Esophagus mucosa (tissue), 1 donor: ENCODE measurements around the gene ADAP1. TPM values are rescaled to one million over a fixed set of nuclear protein-coding genes. Genes with fewer than 3 reads are reported as not detected.

Experiments used
- ATAC-seq: fragments of 200-7000 bp; cut with Tn5 transposase; one replicate; pipeline ENCODE4 v1.9.1; 2020
- total RNA-seq: library from RNA; stranded (reverse); gene quantifications from one replicate; pipeline ENCODE4 v1.2.4, GENCODE V29; 2023
- donor health status: DM: yes; HTN: yes; CAD: no.

The ADAP1 gene
- total RNA-seq, 1 donor from 2014 or later, result 5.7 TPM

- ATAC-seq, result peak; percentile 7
Observed at GRCh38 chr7:908159-908581, 46.3 kb downstream of the ADAP1 start.

GRCh38 chr7:907158-907980 is 47.1 kb downstream of the ADAP1 start:
- ATAC-seq, result no peak

DNA sequence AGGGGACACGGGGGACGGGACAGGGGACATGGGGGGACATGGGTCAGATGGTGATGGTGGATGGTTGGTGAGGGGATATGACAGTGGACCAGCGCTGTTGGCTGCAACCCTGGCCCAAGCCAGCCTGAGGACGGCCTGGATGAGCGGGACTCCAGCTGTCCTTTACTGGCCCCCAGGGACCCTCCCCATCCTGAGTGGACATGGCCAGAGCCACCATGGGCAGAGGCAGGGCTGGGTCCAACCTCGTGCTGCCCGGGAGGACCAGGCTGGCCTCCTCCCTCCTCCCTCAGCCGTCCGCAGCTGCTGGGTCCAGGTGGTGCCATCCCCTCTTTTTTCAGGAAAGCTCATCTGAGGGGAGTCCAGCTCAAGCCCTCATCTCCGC is 47.7 kb downstream of the ADAP1 start:
- no peak for ATAC-seq

- ATAC-seq, result no peak
Observed at GRCh38 chr7:904847-905246, 49.6 kb downstream of the ADAP1 start.

GRCh38 chr7:903921-904755 is 50.3 kb downstream of the ADAP1 start:
- ATAC-seq, result no peak

- no peak for ATAC-seq
Observed at GRCh38 chr7:902996-903395, 51.5 kb downstream of the ADAP1 start.

GRCh38 chr7:901388-902154 is 52.9 kb downstream of the ADAP1 start:
- peak; percentile 53 for ATAC-seq

DNA sequence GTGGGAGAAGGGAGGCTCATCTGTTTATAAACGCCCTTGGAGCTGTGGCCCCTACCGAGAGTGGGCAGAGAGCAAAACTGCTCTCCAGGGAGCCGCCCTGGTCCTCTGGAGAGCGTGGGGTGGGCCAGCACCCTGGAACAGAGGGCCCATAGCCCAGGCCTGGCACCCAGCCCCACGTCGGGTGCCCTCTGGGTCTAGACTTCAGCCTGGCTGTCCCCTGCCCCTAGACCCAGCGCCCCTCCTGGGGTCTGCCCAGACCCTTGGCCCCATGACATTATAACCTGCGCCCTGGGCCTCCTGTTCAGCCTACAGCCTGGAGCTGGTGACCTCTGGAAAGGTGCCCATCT is 53.5 kb downstream of the ADAP1 start:
- ATAC-seq, result peak; percentile 10

DNA sequence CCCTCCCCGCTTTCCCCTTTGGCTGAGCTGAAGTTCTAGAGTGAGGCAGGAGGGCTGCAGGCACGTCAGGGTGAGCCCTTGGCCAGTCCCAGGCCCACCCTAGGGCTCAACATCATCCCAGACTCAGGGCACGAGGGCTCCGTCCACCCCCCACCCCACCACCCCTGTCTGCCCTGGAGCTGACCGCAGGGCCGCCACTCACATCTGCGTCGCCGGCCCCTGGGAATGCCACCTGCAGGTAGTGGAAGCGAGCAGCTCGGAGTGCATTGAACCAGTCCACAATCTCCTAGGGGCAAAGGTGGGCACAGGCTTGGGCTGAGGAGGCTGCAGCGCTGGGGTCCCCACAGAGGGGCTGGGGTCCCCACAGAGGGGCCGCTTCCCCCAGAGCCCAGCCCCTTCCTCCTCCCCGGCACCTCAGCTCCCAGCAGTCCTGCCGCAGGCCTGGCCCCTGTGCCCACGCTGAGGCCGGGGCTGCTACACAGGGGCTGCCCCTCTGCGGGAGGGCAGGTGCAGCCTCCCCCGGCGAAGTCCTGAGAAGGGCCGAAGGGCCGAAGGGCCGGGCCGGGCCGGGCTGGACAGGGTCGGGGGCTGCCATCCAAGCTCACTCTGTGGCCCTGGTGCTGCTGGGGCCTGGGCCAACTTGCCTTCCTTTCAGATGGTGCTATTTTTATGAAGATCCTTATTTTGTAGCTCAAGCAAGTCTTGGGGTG is 54.0 kb downstream of the ADAP1 start:
- ATAC-seq, result no peak

DNA sequence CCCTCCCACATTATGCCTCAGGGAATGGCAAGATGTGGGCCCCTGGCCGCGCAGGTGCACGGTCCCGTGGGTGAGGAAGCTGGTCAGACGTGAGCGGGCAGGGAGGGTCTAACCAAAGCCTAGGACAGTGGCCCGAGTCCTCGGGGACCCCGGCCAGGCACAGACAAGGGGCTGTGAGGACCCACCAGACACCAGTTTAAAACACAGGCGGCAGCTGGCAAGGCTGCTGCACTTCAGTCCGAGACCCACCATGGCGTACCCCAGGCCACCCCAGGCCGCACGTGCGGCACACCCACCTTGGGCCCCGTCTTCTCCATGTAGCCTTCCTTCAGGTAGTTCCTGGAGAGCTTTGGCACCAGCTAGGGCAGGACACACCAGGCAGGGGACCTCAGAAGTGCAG is 54.7 kb downstream of the ADAP1 start:
- ATAC-seq, result no peak

GRCh38 chr7:898855-899681 is 55.4 kb downstream of the ADAP1 start:
- ATAC-seq, result no peak

- ATAC-seq, result no peak
Observed at GRCh38 chr7:898460-898854, 56.0 kb downstream of the ADAP1 start.

DNA sequence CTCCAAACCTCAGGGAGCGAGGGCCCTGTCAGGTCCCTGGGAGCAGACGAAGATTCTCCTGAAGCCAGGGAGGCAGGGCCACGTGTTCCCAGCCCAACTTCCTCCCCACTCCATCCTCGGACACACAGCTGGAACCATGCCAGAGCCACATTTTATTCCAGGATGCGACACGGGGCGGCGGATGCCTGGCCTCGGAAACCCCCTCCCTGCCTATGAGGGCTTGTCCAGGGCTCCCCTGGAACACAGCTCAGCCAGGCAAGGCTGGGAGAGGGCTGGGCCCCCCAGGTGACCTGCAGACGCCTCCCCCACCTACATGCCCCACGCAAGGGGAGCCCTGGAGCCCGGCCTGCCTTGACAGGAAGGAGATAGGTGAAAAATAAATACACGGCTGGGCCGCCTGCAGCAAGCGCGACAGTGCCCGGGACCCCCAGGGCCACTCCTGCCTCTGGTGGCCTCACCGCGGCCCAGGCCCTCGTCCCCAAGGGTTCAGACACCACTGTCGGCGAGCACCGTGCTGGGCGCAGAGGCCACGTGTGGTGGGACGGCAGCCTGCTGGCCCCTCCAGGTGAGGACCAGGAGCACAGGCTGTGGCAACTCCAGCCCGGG is 56.6 kb downstream of the ADAP1 start:
- no peak for ATAC-seq

- ATAC-seq, result no peak
Observed at GRCh38 chr7:897086-897485, 57.4 kb downstream of the ADAP1 start.

- no peak for ATAC-seq
Observed at GRCh38 chr7:896346-897075, 58.0 kb downstream of the ADAP1 start.

DNA sequence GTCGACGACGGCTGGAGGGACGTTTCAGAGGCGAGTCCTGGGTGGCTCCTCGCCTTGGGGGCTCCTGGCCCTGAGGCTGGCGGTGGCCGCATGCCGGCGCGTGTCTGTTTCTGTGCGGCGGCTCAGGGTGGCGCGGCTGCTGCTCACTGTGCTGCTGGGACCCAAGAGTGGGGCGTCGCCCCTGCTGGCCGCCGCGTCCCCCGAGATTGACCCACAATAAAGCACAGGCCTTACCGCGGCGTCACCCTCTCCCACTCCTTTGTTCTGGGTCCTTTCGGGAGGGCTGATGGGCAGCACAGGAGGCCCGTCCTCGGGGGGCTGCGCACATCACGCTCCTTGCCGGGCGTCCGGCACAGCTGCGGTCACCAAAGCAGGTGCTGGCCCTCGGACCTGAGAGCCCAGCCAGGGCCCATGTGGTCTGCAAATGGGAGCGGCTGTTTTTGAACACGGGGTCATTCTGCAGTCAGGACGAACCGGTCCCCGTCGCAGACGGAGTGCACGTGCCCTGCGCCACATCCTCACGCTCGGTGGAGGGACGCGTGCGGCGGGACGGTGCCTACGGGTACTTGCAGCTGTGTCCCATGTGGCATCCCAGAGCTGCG is 58.9 kb downstream of the ADAP1 start:
- no peak for ATAC-seq

DNA sequence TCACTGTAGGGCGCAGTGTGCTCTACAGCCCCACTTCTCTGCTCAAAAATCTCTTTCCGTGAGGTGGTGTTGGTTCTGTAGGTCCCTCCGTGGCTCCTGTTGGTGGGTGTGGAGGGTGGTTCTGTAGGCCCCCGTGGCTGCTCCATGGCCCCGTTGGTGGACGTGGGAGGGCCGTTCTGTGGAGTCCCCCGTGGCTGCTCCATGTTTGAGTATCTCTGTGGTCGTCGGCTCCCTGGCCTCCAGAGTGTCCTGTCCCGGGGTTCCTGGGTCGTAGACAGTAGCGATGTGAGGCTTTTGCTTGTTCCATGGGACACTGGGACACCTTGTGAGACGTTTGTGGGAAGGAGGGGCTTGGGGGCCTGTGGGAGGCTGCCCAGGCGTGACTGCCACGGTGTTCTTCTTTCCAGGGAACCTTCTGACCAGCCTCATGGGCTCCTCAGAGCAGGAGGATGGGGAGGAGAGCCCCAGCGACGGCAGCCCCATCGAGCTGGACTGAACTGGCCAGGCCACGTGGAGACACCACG is 59.5 kb downstream of the ADAP1 start:
- ATAC-seq, result no peak

- no peak for ATAC-seq
Observed at GRCh38 chr7:894164-894867, 60.2 kb downstream of the ADAP1 start.

DNA sequence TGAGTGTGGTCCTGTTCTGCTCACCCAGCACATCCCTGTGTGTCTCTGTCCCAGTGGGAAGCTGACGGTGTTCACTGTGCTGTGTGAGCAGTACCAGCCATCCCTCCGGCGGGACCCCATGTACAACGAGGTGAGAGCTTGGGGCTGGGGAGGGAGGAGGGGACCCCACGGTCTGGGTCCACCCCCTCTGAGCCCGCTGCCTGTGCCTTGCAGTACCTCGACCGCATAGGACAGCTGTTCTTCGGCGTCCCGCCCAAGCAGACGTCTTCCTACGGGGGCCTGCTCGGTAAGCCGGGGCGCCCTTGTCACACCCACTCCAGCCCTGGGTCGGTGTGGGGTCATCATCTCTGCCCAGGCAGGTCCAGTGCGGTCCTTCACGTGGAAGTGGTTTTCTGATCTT is 60.8 kb downstream of the ADAP1 start:
- ATAC-seq, result no peak
